Measurements from ENCODE around the gene IL1RAPL1.

IL1RAPL1 gene

DNA sequence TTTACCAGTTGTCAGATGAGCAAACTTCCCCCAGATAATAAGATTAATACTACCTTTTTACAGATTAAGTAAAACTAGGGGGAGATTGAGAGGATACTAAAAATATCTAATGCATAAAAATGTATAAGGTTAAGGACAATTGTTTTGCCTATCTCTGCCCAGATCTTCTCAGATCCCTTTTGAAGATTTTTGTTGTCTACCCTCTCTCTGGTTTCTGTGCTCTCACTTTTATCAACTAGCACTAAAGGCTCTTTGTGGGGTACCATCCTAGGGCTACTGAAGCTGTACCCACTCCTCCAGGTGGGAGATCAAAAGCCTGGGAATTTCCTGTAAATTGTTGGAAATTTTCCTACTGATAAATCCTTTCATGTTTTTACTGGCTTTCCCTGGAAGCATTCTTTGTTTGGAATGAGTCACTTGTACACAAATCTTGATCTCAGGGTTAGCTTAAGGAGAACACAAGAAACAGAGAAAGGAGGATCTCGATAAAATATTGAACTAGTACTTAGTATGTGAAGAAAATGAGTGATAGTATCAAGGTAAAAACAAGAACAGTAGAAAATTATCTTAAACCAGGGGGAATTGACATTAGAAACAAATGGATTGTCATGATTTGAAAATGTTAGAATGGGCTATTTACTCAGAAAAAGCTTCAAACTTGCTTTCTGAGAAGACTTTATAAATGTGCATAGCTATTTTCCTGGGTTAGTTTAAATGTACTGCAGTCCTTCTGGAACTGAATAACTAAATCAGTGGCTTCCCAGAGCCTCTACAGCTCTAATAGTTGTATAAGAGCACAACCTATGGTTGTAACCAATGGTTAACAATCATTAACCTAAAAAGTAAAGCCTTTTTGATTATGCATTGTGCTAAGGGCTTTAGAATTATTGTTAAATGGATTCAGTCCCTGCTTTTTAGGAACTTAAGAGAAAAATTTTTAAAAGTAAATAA, 948.2 kb downstream of the IL1RAPL1 start:
- DNase-seq (ENCODE audit: low read depth) = no peak

DNA sequence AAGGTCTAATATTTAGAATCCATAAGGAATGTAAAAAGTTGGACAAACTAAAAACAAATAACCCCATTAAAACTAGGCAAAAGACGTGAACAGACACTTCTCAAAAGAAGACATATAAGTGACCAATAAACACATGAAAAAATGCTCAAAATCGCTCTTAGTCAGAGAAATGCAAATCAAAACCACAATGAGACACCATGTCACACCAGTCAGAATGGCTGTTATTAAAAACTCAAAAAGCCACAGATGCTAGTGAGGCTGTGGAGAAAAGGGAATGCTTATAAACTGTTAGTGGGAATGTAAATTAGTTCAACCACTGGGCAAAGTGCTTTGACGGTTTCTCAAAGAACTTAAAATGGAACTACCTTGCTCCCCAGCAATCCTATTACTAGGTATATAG, 953.8 kb downstream of the IL1RAPL1 start:
- no peak for DNase-seq (ENCODE audit: low read depth)

GRCh38 chrX:29542152-29542551, 954.9 kb downstream of the IL1RAPL1 start:
- no peak for DNase-seq (ENCODE audit: low read depth)

GRCh38 chrX:29545878-29546277, 958.6 kb downstream of the IL1RAPL1 start:
- no peak for DNase-seq (ENCODE audit: low read depth)

GRCh38 chrX:29547877-29548276, 960.6 kb downstream of the IL1RAPL1 start:
- DNase-seq (ENCODE audit: low read depth) = no peak

GRCh38 chrX:29553542-29553941, 966.3 kb downstream of the IL1RAPL1 start:
- no peak for DNase-seq (ENCODE audit: low read depth)

DNA sequence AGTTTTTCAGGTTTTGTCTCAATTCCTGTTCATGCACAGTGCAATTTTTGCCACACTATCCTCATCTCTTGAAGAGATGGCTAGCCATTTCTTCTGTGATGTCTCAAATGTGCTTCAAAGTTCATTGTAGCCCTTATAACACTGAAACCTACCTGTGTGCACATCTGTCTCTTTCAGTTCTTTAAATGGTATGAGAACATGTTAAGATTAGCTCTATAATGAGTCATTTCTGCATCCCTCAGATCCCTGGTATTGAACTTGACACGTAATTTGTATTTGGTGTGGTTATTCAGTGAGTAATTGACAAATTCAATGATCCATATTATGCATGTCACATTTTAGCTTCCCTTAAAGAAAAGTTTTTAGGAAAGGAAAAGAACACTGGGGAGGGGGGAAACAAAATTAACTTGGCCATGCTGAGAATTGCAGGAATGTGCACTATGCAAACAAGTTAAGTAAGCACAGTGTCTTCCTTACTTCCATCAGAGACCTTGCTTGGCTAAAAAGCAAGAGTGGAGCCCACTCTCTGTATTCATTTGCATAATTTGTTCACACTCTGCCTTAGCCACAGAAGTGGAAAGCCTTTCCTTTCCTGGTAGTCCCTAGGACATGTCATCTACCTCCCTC, 968.3 kb downstream of the IL1RAPL1 start:
- no peak for DNase-seq (ENCODE audit: low read depth)

DNA sequence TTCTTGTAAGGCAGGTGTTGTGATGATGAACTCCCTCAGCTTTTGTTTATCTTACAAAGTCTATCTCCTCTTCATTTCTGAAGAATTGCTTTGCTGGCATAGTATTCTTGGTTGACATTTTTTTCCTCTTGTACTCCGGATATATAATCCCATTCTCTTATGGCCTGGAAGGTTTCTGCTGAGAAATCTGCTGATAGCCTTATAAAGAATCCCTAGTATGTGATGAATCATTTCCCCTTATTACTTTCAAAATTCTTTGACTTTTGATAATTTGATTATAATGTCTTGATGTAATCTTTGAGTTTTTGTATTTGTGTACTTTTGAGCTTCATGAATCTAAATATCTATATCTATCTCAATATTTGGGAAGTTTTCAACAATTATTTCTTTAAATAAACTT, 972.8 kb downstream of the IL1RAPL1 start:
- no peak for DNase-seq (ENCODE audit: low read depth)

DNA sequence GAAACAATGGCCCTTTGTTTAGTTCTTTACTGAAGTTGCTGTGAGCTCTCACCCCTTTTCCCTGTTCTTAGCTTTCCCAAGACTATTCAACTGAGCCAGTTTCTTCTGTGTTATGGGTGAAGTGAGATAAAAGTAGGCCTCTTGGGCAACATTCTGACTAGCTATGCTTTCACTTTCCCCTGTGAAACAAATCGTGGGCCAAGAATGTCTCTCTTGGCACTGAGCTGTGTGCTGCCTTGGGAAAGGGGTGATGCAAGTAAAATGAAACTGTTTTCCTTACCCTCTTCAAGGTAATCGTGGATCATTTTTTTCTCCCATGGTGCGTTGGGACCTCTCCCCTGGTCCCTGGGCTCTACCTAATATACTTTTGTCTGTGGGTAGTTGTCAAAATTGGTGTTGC, 974.2 kb downstream of the IL1RAPL1 start:
- no peak for DNase-seq (ENCODE audit: low read depth)

DNA sequence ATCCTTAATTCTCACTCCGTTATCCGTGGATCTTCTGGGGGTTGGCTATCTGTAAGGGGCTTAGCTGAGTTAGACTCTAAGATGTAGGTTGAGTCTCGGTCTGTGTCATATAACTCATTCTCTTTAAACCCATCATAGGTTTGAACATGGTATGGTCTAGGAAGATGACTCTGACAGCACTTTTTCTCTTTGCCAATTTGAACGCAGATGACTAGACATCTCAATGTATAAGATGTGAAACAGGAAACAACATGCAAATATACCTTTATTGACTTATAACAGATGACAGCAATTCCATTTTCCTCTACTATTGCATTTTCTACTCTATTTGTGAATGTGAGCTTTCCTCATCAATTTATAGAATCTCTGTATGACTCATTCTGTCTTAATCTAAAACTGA, 993.3 kb downstream of the IL1RAPL1 start:
- DNase-seq (ENCODE audit: low read depth) = no peak

- no peak for DNase-seq (ENCODE audit: low read depth)
These were observed 994.0 kb downstream of the IL1RAPL1 start for GRCh38 chrX:29581223-29581622.

DNA sequence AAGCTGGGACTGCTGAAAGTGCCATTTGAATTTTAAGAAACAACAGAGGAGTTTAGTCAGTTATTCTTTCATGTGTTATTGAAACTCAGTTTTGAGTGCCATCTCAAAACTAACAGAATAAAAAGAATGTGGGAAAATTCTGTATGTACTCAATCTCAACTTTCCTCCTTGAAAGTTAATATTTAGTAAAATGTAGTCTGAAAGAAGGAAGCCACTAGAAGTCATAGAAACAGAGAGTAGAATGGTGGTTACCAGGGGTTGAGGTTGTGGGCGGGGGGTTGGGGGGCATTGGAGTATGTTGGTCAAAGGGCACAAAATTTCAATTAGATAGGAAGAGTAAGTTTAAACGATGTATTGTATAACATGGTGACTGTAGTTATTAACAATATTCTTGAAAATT, 999.9 kb downstream of the IL1RAPL1 start:
- DNase-seq (ENCODE audit: low read depth) = no peak

GRCh38 chrX:29590921-29591320, 1003.7 kb downstream of the IL1RAPL1 start:
- DNase-seq (ENCODE audit: low read depth) = no peak

- no peak for DNase-seq (ENCODE audit: low read depth)
These were observed 1017.1 kb downstream of the IL1RAPL1 start for GRCh38 chrX:29604381-29604780.

DNA sequence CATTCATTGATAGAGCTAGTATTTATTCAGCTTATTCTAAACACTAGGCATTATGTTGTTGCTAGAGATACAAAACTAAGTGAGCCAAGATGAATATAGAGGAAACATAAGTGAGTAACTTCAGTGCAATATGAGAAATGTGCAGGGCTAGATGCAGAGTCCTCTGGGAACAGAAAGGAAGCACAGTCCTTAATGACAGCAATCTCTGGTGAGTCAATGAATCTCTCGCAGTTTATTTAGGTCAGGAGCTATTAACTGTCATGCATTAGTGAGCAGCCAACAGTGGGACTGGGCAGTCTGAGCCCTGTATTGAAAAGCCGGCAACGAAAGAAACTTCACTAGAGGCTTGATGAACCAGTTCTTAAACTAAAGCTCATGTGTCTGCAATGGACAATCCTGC, 1030.0 kb downstream of the IL1RAPL1 start:
- DNase-seq (ENCODE audit: low read depth) = no peak

- DNase-seq (ENCODE audit: low read depth) = no peak
These were observed 1030.5 kb downstream of the IL1RAPL1 start for GRCh38 chrX:29617725-29618124.

- DNase-seq (ENCODE audit: low read depth) = no peak
These were observed 1040.6 kb downstream of the IL1RAPL1 start for GRCh38 chrX:29627833-29628232.

DNA sequence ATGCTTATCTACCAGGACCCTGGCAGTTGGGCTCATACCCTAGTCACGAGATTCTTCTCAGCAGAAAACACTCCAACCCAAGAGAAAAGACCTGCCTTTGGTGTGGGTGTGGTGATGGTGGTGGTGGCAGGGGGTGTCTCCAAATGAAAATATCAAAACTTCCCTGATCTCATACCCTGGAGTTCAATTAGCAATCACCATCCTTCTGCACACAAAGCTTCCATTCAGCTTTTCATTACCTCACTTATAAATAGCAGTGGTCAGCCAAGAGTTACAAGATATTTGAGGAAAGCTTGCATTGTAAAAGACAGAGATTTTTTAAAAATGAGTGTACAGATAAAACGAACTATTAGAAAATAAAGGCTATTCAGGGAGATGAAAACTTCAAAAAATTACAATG, 1047.3 kb downstream of the IL1RAPL1 start:
- DNase-seq (ENCODE audit: low read depth) = no peak

DNA sequence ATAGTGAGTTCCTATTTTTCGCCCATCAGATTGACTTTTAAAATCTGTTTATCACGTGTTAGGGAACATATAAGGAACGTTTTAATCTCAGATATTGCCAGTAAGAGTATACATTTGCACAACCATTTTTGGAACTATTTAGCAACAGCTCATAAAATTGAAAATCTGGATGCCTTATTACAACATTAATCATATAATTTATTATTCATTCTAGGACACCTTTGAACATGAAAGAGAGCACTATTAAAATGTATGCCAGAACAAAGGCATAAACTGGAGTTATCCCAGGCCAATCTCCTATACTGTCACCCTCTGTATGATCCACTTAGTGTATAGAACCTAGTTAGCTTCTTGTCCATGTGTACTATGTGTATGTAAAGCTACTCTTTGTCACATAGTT, 1049.1 kb downstream of the IL1RAPL1 start:
- DNase-seq (ENCODE audit: low read depth) = no peak

DNA sequence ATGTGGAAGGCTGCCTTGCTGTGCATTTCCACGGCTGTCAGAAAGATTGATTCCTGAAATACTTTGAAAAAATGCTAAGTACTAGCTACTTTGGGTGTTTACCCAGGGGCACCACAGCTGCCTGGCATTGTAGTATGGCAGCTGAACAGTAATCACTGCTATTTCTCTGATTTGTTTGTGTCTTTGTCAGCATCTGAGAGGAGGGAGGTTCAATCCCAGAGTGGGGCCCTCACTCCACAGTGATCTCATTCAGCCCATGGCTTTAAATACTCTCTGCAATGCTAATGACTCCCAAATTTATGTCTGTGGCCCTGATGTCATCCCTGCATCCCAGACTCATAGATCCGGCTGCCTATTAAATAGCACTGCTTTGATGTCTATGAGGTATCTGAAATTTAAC, 1052.9 kb downstream of the IL1RAPL1 start:
- DNase-seq (ENCODE audit: low read depth) = no peak

DNA sequence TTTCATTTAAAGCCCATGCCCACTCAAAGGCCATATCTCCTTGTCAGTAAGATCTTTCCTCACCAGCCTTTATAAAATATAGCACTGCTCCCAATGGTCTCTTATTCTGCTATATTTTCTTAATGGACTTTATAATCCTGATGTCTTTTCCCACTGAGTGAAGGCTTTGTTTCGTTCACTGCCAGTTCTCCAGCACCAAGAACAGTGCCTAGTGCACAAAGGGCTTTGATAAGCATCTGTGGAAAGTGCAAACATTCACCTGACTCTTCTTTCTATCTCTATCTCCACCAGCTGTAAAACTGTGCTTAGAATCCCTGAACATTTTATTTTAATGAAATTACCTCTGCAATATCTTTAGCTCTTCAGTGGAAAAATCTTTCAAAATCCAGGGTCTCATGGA, 1054.2 kb downstream of the IL1RAPL1 start:
- DNase-seq (ENCODE audit: low read depth) = no peak

DNA sequence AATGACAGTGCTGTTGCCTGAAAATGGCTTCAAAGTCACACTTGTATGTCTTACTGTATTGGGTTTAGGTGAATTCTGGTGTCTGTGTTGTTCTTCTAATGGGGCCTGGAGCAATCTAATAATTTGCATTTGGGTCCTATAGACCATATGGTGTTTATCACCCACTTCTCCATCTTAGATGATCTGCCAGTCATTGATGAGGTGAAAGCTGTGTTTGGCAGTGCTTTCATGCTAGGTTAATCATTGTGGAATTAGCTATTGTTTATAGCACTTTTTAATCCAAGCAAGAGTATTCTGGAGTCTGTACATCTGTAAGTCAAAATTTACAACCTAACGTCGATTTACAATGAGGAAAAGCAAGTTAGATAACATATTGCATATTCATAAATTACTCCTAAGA, 1055.9 kb downstream of the IL1RAPL1 start:
- no peak for DNase-seq (ENCODE audit: low read depth)

- DNase-seq (ENCODE audit: low read depth) = no peak
These were observed 1060.9 kb downstream of the IL1RAPL1 start for GRCh38 chrX:29648161-29648560.

DNA sequence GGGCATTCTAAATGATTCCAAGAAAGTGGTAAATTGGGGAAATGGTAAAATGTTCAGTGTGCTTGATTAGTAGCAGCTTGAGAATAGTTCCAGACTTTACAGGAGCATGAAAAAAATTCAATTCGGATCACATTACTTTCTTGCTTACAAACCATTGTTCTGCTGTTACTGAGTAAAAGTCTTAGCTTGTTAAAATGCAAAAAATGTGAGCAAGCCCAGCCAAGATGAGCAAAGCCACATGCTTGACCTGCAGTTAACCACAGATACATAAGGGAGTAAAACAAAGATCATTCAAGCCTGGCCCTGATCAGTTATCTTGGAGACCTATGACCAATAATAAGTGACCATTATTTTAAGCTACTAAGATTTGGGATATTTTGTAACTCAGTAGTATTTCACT, 1065.2 kb downstream of the IL1RAPL1 start:
- no peak for DNase-seq (ENCODE audit: low read depth)

All from activated T-cell treated with anti-CD3 and anti-CD28 coated beads for 24 hours (primary cell).